ENCODE measurements around the gene VSIG4. TPM values are rescaled to one million over a fixed set of nuclear protein-coding genes. Genes with fewer than 3 reads are reported as not detected.

Gene VSIG4
- total and polyA plus RNA-seq, 2 of the 13 experiments (the other 11 are each of a cell fraction or from before 2014, with no cell fraction given) = not detected

DNA sequence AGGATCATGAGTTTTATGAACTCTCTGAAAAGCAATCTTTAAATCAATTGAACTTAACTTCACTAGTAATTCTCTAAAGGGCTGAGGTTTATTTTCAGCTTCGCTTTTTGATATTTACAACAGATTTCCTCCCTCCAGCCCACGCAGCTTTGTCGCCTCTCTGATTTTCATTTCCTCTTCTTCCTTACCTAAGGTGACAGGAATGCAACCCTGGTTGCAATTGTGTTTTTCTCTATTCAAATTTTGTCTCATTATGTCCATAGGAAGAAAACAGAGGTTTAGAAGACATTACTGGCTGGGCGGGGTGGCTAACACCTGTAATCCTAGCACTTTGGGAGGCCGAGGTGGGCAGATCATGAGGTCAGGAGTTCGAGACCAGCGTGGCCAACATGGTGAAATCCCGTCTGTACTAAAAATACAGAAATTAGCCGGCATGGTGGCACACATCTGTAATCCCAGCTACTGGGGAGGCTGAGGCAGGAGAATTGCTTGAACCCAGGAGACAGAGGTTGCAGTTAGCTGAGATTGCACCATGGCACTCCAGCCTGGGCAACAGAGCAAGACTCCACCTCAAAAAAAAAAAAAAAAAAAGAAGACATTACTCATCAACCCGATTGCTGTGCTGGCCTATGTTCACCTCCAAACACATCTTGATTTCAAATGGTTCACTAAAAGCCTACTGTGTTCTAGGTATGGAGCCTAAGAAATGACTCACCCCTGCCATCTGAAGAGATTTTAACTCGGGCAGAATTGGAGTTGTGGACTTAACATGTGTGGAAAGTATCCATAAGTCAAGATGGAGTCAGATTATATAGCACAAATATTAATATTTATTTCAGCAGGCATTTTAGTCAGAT is 36.8 kb downstream of the VSIG4 start:
- Histone ChIP-seq H3K27me3 (ENCODE audit: control insufficient read depth in 1 of 2, insufficient read depth in 2 of 2, low read length in 2 of 2) (no peaks in the 10 kb centered on the region), H2AFZ (ENCODE audit: low read length) (no peak overlapping the region), H4K20me1 (ENCODE audit: insufficient read depth, low read length) (no peaks in the 10 kb centered on the region), H3K27ac (ENCODE audit: extremely low read length, insufficient read depth, low read length) (no peak overlapping the region), H3K9me3 (ENCODE audit: low read length) (no peaks in the 10 kb centered on the region), H3K9ac (ENCODE audit: insufficient read depth, low read depth, low read length) (no peak overlapping the region), H3K36me3 (replicated peaks in 1 of 2; ENCODE audit: control insufficient read depth in 1 of 2, insufficient read depth in 2 of 2, low read length in 2 of 2) (no peaks in the 10 kb centered on the region), H3K4me1 (ENCODE audit: insufficient read depth, low read length) (no peaks in the 10 kb centered on the region), H3K79me2 (ENCODE audit: insufficient read depth, low read length) (no peaks in the 10 kb centered on the region), H3K4me2 (ENCODE audit: low read depth, low read length) (no peak overlapping the region), H3K4me3 (replicated peaks in 1 of 3; ENCODE audit: insufficient read depth in 1 of 3, low read depth in 2 of 3, low read length in 3 of 3) (no peak overlapping the region)
- BruUV-seq (replicated peaks) = no TSS peak
- ATAC-seq (no peak), FAIRE-seq (no peak), DNase-seq (ENCODE audit: low spot score) (no peak)
- POLR2A ChIA-PET = no interaction called here
- 8% methylated on average over 9 of the region's 11 CpGs for WGBS (ENCODE audit: low lambda C conversion rate)
- CTCF ChIA-PET (ENCODE audit: low intra/inter-chr PET ratio, low total read pairs) = no interaction called here
- intact Hi-C loops (cut with micrococcal nuclease; ENCODE audit: unreplicated experiment) (no loop called here), in situ Hi-C loops (cut with HindIII; ENCODE audit: extremely low pct_ligation_motif_present, low pct_unique_long_range_greater_than_20kb) (no loop called here)
- no peak for TF ChIP-seq CCDC6 (CRISPR knock-in tag; IDR thresholded peaks at IDR 0.05)
- TF ChIP-seq, protein P1, sequence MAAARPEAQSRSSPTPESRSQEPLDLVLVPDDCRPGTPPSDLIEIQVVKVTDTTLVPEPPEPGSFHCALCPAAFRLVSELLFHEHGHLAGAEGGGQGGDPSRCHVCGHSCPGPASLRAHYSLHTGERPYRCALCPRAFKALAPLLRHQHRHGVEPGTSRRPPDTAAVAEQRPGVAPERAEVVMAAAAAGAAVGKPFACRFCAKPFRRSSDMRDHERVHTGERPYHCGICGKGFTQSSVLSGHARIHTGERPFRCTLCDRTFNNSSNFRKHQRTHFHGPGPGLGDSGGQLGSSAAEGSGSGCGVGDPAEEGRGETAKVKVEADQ (CRISPR knock-in tag; IDR thresholded peaks at IDR 0.05; ENCODE audit: borderline replicate concordance) = no peak
- no peak for TF ChIP-seq SNAI1 (CRISPR knock-in tag; IDR thresholded peaks at IDR 0.05; ENCODE audit: borderline replicate concordance)
- TF ChIP-seq, protein P2, sequence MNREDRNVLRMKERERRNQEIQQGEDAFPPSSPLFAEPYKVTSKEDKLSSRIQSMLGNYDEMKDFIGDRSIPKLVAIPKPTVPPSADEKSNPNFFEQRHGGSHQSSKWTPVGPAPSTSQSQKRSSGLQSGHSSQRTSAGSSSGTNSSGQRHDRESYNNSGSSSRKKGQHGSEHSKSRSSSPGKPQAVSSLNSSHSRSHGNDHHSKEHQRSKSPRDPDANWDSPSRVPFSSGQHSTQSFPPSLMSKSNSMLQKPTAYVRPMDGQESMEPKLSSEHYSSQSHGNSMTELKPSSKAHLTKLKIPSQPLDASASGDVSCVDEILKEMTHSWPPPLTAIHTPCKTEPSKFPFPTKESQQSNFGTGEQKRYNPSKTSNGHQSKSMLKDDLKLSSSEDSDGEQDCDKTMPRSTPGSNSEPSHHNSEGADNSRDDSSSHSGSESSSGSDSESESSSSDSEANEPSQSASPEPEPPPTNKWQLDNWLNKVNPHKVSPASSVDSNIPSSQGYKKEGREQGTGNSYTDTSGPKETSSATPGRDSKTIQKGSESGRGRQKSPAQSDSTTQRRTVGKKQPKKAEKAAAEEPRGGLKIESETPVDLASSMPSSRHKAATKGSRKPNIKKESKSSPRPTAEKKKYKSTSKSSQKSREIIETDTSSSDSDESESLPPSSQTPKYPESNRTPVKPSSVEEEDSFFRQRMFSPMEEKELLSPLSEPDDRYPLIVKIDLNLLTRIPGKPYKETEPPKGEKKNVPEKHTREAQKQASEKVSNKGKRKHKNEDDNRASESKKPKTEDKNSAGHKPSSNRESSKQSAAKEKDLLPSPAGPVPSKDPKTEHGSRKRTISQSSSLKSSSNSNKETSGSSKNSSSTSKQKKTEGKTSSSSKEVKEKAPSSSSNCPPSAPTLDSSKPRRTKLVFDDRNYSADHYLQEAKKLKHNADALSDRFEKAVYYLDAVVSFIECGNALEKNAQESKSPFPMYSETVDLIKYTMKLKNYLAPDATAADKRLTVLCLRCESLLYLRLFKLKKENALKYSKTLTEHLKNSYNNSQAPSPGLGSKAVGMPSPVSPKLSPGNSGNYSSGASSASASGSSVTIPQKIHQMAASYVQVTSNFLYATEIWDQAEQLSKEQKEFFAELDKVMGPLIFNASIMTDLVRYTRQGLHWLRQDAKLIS (CRISPR knock-in tag; IDR thresholded peaks at IDR 0.05) = no peak
- TF ChIP-seq, protein P3, sequence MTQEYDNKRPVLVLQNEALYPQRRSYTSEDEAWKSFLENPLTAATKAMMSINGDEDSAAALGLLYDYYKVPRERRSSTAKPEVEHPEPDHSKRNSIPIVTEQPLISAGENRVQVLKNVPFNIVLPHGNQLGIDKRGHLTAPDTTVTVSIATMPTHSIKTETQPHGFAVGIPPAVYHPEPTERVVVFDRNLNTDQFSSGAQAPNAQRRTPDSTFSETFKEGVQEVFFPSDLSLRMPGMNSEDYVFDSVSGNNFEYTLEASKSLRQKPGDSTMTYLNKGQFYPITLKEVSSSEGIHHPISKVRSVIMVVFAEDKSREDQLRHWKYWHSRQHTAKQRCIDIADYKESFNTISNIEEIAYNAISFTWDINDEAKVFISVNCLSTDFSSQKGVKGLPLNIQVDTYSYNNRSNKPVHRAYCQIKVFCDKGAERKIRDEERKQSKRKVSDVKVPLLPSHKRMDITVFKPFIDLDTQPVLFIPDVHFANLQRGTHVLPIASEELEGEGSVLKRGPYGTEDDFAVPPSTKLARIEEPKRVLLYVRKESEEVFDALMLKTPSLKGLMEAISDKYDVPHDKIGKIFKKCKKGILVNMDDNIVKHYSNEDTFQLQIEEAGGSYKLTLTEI (CRISPR knock-in tag; conservative IDR thresholded peaks at IDR 0.05) = no peak
- TF ChIP-seq ZNF790 (CRISPR knock-in tag; IDR thresholded peaks at IDR 0.05; ENCODE audit: borderline replicate concordance) = no peak
- no peak for TF ChIP-seq ZNF274 (CRISPR knock-in tag; IDR thresholded peaks at IDR 0.05)
- TF ChIP-seq, protein P4, sequence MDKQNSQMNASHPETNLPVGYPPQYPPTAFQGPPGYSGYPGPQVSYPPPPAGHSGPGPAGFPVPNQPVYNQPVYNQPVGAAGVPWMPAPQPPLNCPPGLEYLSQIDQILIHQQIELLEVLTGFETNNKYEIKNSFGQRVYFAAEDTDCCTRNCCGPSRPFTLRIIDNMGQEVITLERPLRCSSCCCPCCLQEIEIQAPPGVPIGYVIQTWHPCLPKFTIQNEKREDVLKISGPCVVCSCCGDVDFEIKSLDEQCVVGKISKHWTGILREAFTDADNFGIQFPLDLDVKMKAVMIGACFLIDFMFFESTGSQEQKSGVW (CRISPR knock-in tag; IDR thresholded peaks at IDR 0.05; ENCODE audit: borderline replicate concordance) = no peak
- TF ChIP-seq SMAD1 (CRISPR knock-in tag; IDR thresholded peaks at IDR 0.05; ENCODE audit: borderline replicate concordance, low read depth) = no peak
- no peak for TF ChIP-seq ZKSCAN5 (CRISPR knock-in tag; IDR thresholded peaks at IDR 0.05)
- no peak for TF ChIP-seq EHMT2 (IDR thresholded peaks at IDR 0.05; ENCODE audit: borderline replicate concordance, low read depth, low read length)
- TF ChIP-seq, protein P5, sequence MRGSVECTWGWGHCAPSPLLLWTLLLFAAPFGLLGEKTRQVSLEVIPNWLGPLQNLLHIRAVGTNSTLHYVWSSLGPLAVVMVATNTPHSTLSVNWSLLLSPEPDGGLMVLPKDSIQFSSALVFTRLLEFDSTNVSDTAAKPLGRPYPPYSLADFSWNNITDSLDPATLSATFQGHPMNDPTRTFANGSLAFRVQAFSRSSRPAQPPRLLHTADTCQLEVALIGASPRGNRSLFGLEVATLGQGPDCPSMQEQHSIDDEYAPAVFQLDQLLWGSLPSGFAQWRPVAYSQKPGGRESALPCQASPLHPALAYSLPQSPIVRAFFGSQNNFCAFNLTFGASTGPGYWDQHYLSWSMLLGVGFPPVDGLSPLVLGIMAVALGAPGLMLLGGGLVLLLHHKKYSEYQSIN (CRISPR knock-in tag; IDR thresholded peaks at IDR 0.05; ENCODE audit: borderline replicate concordance) = no peak
- no peak for TF ChIP-seq HOXD1 (CRISPR knock-in tag; IDR thresholded peaks at IDR 0.05)
- no peak for TF ChIP-seq ZNF7 (CRISPR knock-in tag; IDR thresholded peaks at IDR 0.05)
- TF ChIP-seq ZNF678 (CRISPR knock-in tag; IDR thresholded peaks at IDR 0.05) = no peak

All from HepG2 (cell line).